Vagina (tissue), 2 donors: Measurements from ENCODE around the gene FOXRED1. TPM values are rescaled to one million over a fixed set of nuclear protein-coding genes. Genes with fewer than 3 reads are reported as not detected.

Experiments
- DNase-seq, 2 donors: peaks; one replicate each; pipeline ENCODE4 v3.0.0-alpha.2; 2017; ENCODE audit errors: extremely low spot score in 2 of 2
- H3K27ac ChIP-seq: fragments of 200-600 bp; sonication (generic); one replicate; pipeline ENCODE4 v1.5.1; 2019
- H3K27me3 ChIP-seq: fragments of 200-600 bp; sonication (generic); one replicate; pipeline ENCODE4 v1.5.1; 2019
- H3K36me3 ChIP-seq, 2 donors: fragments of 200-600 bp; sonication (generic); one replicate each; pipeline ENCODE4 v1.5.1; 2017 to 2019
- H3K4me1 ChIP-seq: fragments of 200-600 bp; sonication (generic); one replicate; pipeline ENCODE4 v1.5.1; 2019
- H3K4me3 ChIP-seq, 2 donors: fragments of 200-600 bp; sonication (generic); 1 replicate in 1 of 2; 2 replicates in 1 of 2; pipeline ENCODE4 v1.5.1; 2016 to 2019
- H3K9me3 ChIP-seq: fragments of 200-600 bp; sonication (generic); one replicate; pipeline ENCODE4 v1.5.1; 2019
- POLR2A ChIP-seq, 2 donors: fragments of 450-650 bp; IDR thresholded peaks; one replicate each; pipeline ENCODE4 v1.6.1; 2017; ENCODE audit warnings: antibody characterized with exemption in 2 of 2, mild to moderate bottlenecking in 2 of 2, moderate library complexity in 2 of 2
- POLR2AphosphoS5 ChIP-seq, 2 donors: sonication (generic); formaldehyde crosslinking; IDR thresholded peaks; one replicate each; pipeline ENCODE4 v1.9.0; 2017; ENCODE audit warnings: antibody characterized with exemption in 2 of 2, mild to moderate bottlenecking in 2 of 2, low read depth in 1 of 2; ENCODE audit not compliant: insufficient read depth in 1 of 2
- intact Hi-C: fragments of 100-400 bp; cut with DNase I; formaldehyde crosslinking; loops from one replicate; pipeline ENCODE4 v1.15.1; 2023
- total RNA-seq: library from RNA; depleted of rRNA; stranded (reverse); fragments of >200 nt; gene quantifications from one replicate; pipeline ENCODE4 v1.2.3, GENCODE V29; 2016
- TF ChIP-seq, protein P1 (sequence below), 3 experiments: fragments of 450-650 bp in 2 of 3; fragments of 200-600 bp in 1 of 3; sonication (generic) in 1 of 3; IDR thresholded peaks; one replicate each; pipeline ENCODE4 v1.5.1; 2017 to 2019; ENCODE audit warnings: antibody characterized with exemption in 3 of 3, mild to moderate bottlenecking in 2 of 3, moderate library complexity in 2 of 3

FOXRED1 gene
- total RNA-seq, 1 donor from 2014 or later: 16.7 TPM

- TF ChIP-seq POLR2A (IDR thresholded peaks at IDR 0.05) (no peak), POLR2AphosphoS5 (IDR thresholded peaks at IDR 0.05; ENCODE audit: insufficient read depth in 1 of 2, low read depth in 1 of 2) (no peak)
- TF ChIP-seq, protein P1, sequence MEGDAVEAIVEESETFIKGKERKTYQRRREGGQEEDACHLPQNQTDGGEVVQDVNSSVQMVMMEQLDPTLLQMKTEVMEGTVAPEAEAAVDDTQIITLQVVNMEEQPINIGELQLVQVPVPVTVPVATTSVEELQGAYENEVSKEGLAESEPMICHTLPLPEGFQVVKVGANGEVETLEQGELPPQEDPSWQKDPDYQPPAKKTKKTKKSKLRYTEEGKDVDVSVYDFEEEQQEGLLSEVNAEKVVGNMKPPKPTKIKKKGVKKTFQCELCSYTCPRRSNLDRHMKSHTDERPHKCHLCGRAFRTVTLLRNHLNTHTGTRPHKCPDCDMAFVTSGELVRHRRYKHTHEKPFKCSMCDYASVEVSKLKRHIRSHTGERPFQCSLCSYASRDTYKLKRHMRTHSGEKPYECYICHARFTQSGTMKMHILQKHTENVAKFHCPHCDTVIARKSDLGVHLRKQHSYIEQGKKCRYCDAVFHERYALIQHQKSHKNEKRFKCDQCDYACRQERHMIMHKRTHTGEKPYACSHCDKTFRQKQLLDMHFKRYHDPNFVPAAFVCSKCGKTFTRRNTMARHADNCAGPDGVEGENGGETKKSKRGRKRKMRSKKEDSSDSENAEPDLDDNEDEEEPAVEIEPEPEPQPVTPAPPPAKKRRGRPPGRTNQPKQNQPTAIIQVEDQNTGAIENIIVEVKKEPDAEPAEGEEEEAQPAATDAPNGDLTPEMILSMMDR (IDR thresholded peaks at IDR 0.05): no peak
- Histone ChIP-seq H3K9me3 (no peaks in the 10 kb centered on the region), H3K4me3 (no peak overlapping the region), H3K27ac (no peak overlapping the region), H3K4me1 (peaks cover 25% of the 10 kb centered on the region), H3K36me3 (peaks cover 0 to 5% of the 10 kb centered on the region in 2 donors), H3K27me3 (no peaks in the 10 kb centered on the region)
- intact Hi-C loops: no loop called here
- DNase-seq: no peak
Observed at GRCh38 chr11:126284829-126285228, 15.9 kb downstream of the FOXRED1 start.

DNA sequence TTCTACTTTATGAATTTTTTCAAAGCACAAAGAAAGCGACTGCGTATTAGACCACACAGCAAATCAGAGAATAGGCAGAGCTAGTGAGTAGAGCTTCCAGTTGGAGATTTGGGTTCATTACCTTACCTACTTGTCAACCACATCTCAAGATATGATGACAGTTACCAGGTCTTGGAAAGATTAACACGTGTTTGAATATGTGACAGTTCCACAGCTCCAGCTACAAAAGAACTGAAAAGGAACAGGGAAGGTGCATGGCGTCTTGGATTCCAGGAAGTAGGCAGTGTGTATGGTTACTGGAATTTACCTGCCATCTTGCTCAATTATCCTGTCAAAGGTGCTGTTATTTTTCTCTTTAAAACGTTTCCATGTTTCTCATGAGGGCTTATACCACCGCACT lies 19.3 kb downstream of the FOXRED1 start:
- Histone ChIP-seq H3K4me3 (no peak overlapping the region), H3K4me1 (peaks cover 15% of the 10 kb centered on the region), H3K9me3 (no peaks in the 10 kb centered on the region), H3K36me3 (peaks cover 0 to 28% of the 10 kb centered on the region in 2 donors), H3K27ac (no peak overlapping the region), H3K27me3 (no peaks in the 10 kb centered on the region)
- intact Hi-C loops: no loop called here
- TF ChIP-seq, protein P1 (IDR thresholded peaks at IDR 0.05): no peak
- TF ChIP-seq POLR2A (IDR thresholded peaks at IDR 0.05) (no peak), POLR2AphosphoS5 (IDR thresholded peaks at IDR 0.05; ENCODE audit: insufficient read depth in 1 of 2, low read depth in 1 of 2) (no peak)
- no peak for DNase-seq

DNA sequence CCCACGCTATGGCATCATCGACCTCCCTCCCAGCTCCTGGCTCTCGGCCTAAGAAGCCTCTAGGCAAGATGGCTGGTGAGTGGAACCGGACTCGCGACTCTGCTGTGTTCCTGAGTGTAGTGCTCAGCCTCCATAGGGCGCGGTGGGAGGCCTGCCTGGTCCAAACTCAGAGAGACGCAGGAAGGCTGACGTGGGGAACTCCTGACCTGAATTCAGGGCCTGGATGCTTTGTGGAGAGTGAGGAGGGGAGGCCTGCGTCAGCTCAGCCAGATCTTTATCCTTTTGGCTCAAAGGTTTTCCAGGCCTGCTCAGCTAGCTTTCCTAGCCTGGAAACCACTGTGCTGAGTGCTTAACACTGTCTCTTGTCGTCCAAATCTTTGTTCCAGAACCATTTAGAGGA lies 21.9 kb downstream of the FOXRED1 start:
- no peaks in the 10 kb centered on the region for H3K9me3 ChIP-seq
- no peak for DNase-seq
- intact Hi-C loops: no loop called here
- H3K36me3 ChIP-seq: peaks cover 0 to 53% of the 10 kb centered on the region in 2 donors
- H3K27me3 ChIP-seq: no peaks in the 10 kb centered on the region
- no peak overlapping the region for H3K27ac ChIP-seq
- H3K4me1 ChIP-seq: no peaks in the 10 kb centered on the region
- no peak overlapping the region for H3K4me3 ChIP-seq
- TF ChIP-seq POLR2A (IDR thresholded peaks at IDR 0.05) (no peak), POLR2AphosphoS5 (IDR thresholded peaks at IDR 0.05; ENCODE audit: insufficient read depth in 1 of 2, low read depth in 1 of 2) (peak in 1 of 2 donors; percentile 12)

- no peak for TF ChIP-seq POLR2A (IDR thresholded peaks at IDR 0.05)
- no peak for TF ChIP-seq POLR2AphosphoS5 (IDR thresholded peaks at IDR 0.05; ENCODE audit: insufficient read depth in 1 of 2, low read depth in 1 of 2)
- TF ChIP-seq, protein P1 (IDR thresholded peaks at IDR 0.05): no peak
- intact Hi-C loops: no loop called here
- no peak for DNase-seq
- H3K27ac ChIP-seq: no peak overlapping the region
- peaks cover 0 to 48% of the 10 kb centered on the region in 2 donors for H3K36me3 ChIP-seq
- no peaks in the 10 kb centered on the region for H3K4me1 ChIP-seq
- H3K4me3 ChIP-seq: no peak overlapping the region
- no peaks in the 10 kb centered on the region for H3K27me3 ChIP-seq
- no peaks in the 10 kb centered on the region for H3K9me3 ChIP-seq
Observed at GRCh38 chr11:126293726-126294125, 24.8 kb downstream of the FOXRED1 start.

GRCh38 chr11:126297004-126297403 lies 28.1 kb downstream of the FOXRED1 start:
- Histone ChIP-seq H3K27me3 (no peaks in the 10 kb centered on the region), H3K36me3 (peaks cover 0 to 34% of the 10 kb centered on the region in 2 donors), H3K4me1 (no peaks in the 10 kb centered on the region), H3K4me3 (no peak overlapping the region), H3K9me3 (no peaks in the 10 kb centered on the region), H3K27ac (no peak overlapping the region)
- intact Hi-C loops: no loop called here
- TF ChIP-seq, protein P1 (IDR thresholded peaks at IDR 0.05): no peak
- TF ChIP-seq POLR2A (IDR thresholded peaks at IDR 0.05) (no peak), POLR2AphosphoS5 (IDR thresholded peaks at IDR 0.05; ENCODE audit: insufficient read depth in 1 of 2, low read depth in 1 of 2) (no peak)
- no peak for DNase-seq
